NOMO-1 (cell line): Measurements from ENCODE around the gene C12orf57.
A peak's percentile ranks its signal among the peaks of the same experiment; 100 is the strongest.

Source experiments
- DNase-seq, 2 experiments: peaks; one replicate each; lab custom pipeline; 2025; ENCODE audit not compliant: unreplicated experiment in 2 of 2; lab: John Stamatoyannopoulos, UW

Gene C12orf57

GRCh38 chr12:6917491-6918231 lies 26.2 kb upstream of the C12orf57 start:
- no peak for DNase-seq

GRCh38 chr12:6919588-6919987 lies 24.2 kb upstream of the C12orf57 start:
- no peak for DNase-seq

- no peak for DNase-seq
These were observed 22.3 kb upstream of the C12orf57 start for GRCh38 chr12:6921539-6921938.

GRCh38 chr12:6921996-6922946 lies 21.6 kb upstream of the C12orf57 start:
- no peak for DNase-seq

- DNase-seq: no peak
These were observed 20.7 kb upstream of the C12orf57 start for GRCh38 chr12:6923003-6923732.

DNA sequence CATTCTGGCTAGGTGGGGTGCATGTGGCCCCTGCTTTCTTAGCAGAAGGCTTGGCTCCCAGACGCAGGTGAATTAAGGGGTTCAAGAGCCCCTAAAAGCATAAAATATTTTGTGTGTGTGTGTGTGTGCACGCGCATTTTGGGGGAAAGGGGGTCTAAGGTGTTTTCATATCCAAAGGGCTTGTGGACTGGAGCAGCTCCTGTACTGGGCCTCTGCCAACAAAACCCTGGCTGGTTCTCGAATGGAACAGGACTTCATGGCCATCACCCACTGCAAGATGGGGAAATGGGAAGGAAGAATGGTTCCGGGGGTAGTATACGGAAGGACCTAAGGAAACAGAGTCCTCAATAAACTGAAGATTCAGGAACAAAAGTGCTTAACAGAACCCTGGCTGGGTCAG lies 20.0 kb upstream of the C12orf57 start:
- no peak for DNase-seq

- DNase-seq: no peak
These were observed 18.6 kb upstream of the C12orf57 start for GRCh38 chr12:6925239-6925539.

- no peak for DNase-seq
These were observed 18.1 kb upstream of the C12orf57 start for GRCh38 chr12:6925540-6926279.

DNA sequence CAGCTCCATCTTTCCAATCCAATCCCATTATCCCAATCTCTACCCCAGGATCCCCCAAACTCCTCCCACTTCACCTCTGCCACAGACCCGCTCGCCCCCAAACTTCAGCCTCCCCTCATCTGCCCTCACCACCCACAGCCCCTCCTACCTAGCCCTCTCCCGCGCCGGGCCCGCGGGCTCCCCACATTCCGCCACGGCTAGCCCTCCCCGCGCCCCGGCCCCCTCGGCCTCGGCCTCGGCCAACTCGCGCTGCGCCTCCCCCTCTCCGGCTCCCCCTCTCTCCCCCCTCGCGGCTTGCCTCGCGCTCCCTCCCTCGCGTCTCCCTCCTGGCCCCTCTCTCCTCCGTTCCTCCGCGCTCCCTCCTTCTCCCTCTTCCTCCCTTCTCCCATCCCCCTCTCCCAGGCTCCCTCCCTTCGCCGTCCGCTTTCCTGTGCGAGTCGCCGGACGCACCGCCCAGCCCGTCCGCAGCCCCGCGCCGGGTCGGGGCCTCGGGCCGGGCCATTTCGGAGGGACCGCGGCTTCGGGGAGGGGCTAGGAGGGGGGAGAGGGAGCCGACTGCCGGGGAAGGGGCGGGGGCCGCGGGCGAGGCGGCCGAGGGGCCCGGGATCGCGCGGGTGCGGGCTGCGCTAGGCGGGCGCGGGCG lies 16.3 kb upstream of the C12orf57 start, which contains the start of gene ATN1:
ATN1 (plus strand) TSS at position 581 of the 643 bp plus-strand sequence. CDS start 6,043 bp downstream, outside the sequence.
- peak in 1 of 2 experiments; percentile 26 for DNase-seq

DNA sequence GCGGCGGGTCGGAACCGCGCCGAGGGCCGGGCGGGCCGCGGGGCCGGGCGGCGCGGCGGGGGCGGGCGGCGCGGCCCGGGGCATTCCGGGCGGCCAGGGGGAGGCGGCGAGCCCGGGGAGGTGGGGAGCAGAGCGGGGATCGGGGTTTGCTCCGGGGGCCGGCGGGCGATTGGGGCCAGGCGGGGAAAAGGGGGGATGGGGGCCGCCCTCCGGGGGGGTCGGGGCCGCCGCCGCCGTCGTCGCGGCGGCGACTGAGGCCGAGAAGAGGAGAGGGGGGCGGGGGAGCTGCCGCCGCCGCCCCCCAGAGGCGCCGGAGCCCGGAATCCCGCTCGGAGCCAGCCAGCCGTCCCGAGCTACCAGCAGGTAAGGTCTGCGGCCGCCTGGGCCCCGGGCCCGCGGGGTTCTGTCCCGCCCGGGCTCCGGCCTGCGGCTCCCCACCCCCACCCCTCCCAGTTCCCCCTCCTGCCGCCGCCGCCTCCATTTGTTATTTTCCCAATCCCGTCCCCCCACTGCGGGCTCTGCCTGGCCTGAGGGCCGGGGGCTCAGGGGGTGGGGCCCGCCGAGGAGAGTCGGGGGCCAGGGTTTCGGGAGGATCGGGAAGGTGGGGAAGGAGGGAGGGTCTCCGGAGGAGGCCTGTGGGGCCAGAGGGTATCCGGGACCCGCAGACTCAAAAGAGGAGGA lies 15.7 kb upstream of the C12orf57 start:
- no peak for DNase-seq

DNA sequence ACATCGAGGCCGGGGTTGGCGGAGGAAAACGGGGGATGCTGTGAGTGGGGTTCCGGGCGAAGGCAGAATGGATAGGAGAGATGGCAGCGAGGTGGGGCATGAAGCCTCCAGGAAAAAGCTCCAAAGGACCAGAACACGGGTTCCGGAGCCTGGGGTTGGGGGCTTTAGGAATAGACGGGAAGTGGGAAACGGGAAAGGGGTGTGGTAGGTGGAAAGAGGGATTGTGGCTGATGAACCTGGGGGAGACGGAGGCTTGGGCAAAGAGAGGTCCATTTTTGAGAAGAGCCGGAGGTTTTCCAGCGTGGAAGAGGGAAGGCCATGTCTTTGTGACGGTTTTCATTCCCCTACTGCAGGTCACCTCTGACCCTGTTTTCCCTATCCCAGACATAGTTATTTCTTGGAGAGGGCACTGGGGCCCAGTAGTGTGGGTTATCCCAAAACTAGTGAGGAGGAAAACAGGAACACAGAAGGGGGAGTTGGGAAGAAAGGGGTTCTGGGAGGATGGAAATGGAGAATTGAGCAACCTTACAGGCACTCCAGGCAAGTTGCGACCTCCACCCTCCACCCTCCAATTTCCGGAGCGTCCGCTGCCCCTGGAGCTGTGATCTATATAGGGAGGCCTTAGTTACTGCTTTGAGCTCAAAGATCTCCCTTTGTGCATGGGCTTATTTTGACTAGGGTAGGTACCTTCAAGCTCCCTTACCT lies 15.0 kb upstream of the C12orf57 start:
- no peak for DNase-seq

- no peak for DNase-seq
These were observed 14.1 kb upstream of the C12orf57 start for GRCh38 chr12:6929466-6930452.

GRCh38 chr12:6932766-6933165 lies 11.1 kb upstream of the C12orf57 start:
- no peak for DNase-seq

DNA sequence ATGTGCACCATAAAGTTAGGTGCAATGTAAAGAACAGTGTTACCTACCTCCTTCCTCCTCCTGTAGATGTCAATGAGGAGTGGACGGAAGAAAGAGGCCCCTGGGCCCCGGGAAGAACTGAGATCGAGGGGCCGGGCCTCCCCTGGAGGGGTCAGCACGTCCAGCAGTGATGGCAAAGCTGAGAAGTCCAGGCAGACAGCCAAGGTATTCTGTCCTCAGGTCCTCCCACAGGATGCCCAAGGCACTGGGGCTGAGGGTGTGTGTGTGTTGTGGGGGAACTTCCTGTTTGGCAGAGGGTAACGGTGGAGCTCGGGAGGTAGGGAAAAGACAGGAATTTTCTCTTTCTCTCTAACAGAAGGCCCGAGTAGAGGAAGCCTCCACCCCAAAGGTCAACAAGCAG lies 9.7 kb upstream of the C12orf57 start:
- DNase-seq: no peak

- DNase-seq: no peak
These were observed 8.2 kb upstream of the C12orf57 start for GRCh38 chr12:6935371-6936193.

DNA sequence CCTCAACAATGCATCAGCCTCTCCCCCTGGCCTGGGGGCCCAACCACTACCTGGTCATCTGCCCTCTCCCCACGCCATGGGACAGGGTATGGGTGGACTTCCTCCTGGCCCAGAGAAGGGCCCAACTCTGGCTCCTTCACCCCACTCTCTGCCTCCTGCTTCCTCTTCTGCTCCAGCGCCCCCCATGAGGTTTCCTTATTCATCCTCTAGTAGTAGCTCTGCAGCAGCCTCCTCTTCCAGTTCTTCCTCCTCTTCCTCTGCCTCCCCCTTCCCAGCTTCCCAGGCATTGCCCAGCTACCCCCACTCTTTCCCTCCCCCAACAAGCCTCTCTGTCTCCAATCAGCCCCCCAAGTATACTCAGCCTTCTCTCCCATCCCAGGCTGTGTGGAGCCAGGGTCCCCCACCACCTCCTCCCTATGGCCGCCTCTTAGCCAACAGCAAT lies 7.6 kb upstream of the C12orf57 start:
- no peak for DNase-seq
